GM21360 (cell line): ENCODE data around the gene BSN.

Experiments used
- ATAC-seq: cut with Tn5 transposase; IDR thresholded peaks from one replicate; pipeline ENCODE4 v1.9.1; 2021; ENCODE audit warnings: mild to moderate bottlenecking, moderate library complexity; ENCODE audit not compliant: unreplicated experiment

The BSN gene

DNA sequence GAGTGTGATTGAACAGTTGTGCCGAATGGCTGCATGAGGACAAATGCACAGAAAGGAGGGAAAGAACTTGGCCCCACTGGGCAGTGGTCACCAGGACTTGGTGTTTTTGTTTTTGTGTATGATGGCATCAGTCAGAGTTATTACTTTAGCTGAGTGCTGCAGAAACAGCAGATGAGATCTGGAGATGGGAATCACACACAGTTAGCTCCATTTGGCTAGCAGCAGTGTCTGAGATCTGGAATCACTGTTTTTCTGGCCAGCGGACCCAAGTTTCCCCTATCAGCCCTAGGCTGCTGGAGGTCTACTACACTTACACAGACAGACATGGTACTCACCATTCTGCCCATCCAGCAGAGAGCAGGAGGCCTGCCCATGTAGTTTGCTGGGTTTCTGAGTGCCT lies 74.0 kb downstream of the BSN start:
- no peak for ATAC-seq

DNA sequence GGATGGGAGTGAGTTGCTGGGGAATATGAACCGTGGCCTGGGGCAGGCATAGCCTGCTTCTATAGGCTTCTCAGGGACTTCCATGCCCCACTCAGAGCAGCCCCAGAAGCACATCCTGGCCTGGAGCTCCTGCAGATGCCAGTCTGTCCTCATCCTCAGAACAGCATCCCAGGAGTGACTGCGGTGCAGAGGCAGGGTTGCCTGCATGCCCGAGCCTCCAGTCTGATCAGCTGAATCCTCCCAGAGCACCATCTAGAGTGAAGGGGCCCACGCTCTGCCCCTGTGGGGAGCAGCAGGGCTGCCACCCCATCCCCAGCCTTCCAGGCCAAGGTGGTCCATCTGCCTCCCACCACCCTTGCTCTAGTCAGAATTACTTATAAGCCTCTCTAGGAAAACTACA lies 75.2 kb downstream of the BSN start:
- no peak for ATAC-seq

DNA sequence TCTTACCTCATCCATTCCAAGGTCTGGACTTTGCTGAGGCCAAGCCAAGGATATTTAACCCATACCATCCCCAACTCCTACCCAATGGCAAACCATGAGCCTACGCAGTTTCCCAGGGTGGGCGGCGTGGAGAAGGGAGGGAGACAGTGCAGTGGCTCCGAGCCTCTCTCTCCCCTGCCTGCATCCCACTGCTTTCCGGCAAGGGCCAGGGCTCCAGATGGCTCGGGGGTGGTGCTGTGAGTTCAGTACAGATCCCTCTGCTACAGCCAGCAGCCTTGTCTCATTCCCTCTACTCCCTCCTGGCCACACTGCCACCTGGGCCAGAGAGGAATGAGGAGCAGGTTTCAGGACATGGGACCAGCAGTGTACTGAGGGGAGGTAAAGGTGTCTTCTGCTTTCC lies 75.6 kb downstream of the BSN start:
- no peak for ATAC-seq

DNA sequence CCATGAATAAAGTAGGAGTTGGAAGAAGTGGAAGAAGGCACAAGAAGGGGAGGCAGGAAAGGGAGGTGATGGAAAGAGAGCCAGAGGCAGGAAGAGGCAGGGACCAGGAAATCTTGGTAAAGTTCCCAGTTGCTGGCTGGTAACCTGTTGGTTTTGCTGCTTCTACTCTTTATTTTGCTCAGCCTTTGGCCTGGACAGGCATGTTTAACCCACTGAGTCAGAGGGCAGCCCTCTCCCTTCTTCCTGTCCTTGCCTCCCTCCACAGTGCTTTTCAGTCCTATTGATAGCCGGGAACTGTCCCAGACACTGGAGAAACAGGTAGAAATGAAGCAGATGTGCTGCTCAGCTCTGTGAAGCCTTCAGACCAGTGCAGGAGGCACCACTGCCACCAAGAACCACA lies 76.5 kb downstream of the BSN start:
- no peak for ATAC-seq

DNA sequence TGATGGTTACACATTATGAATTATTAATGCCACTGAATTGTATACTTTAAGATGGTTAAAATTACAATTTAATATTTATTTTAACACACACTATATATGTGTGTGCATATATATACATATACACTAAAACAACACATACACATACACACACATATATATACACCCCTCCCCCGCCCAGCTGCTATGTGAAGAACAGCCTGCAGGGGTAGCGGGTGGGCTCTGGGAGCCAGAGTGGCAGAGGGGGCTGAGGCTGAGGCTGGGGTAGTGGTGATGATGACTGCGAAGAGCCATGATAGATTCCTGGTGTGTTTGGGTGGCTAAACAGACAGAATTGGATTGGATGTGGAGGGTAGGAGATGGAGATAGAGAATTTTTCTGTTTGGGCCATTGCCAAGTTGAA lies 80.5 kb downstream of the BSN start:
- no peak for ATAC-seq

DNA sequence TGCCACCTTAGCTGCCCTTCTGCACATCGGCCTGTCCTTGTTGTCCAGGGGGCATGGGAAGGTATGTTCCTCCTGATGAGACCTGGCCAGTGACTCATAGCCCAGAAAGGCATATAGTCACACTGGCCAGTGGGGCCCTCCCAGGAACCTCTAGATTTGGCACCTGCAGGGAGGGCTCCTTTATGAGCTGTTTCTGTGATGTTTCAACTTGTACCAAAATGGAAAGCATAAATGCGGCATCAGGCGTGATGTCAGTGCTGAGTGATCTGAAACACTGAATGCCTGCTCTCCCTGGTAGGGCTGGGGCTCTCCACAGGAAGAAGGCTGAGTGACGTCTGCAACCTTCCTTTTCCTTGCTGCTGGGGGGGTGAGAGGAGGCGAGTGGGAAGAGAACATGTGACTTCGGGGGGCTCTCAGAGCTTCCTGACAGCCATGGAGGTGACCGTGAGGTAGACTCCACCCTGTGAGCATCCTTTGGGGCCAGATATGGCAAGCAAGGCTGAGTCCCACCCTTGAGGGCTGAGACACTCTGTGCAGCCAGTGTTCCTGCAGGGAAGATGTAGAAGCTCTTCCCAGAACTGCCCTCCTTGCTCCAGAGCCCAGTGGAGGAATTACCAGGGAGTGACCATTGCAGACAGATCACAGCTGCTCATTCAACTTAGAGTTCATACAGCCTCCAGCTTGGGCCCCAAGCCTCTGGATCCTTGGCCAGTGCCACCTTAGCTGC lies 82.8 kb downstream of the BSN start:
- no peak for ATAC-seq

DNA sequence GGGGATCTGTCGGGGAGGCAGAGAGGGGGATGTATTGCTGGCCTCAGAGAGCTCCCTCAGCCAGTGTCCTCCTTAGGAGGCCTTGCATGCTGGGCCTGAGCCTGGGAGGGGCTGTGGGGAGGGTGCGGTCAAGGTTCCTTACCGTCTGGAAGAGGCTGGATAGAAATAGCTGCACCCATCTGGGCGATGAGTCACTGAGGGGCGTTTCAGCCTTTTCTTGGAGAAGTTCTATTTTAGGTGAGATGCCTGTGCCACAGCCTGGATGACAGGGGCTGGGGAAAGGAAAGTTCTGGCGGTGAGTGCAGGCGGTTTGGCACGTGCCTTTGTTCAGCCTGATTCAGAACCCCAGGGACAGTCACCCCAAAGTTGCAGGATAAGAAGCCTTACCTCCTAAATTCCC lies 84.2 kb downstream of the BSN start:
- ATAC-seq, result no peak

DNA sequence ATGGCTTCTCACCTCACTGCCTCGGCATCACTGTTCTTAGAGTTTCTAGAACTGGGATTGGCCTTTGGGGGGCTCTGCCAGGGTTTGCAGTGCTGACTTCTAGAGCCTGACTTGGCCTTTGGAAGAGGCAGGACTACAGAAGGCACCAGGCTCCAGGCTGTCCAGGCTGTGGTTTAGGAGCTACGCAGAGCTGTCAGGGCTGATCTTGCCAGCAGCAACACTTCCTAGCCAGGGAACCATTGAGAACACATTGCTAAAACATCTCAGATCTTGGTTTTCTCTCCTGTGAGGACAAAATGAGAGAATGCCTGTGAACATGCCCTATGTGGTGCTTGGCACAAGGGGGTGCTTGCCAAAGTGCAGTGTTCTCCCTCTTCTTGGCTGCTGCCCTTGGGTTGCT lies 85.3 kb downstream of the BSN start:
- ATAC-seq, result no peak

DNA sequence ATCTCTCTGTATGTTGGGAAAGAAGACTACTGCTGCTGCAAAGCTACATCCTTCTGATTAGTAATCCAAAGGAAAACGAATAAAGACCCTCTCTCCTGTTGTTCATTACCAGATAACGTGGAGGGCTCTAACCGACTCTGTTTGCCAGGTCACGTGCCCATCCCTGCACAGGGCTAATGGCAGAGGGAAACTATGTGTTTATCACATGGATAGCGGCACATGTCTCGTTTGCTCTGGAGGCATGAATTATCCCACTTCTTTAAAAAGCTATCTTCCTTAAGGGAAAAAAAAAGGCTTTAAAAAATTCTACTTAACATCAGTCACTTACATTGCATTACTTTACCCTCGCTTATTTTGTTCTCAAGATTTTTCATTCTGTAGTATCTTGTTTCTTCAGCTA lies 87.0 kb downstream of the BSN start:
- no peak for ATAC-seq

DNA sequence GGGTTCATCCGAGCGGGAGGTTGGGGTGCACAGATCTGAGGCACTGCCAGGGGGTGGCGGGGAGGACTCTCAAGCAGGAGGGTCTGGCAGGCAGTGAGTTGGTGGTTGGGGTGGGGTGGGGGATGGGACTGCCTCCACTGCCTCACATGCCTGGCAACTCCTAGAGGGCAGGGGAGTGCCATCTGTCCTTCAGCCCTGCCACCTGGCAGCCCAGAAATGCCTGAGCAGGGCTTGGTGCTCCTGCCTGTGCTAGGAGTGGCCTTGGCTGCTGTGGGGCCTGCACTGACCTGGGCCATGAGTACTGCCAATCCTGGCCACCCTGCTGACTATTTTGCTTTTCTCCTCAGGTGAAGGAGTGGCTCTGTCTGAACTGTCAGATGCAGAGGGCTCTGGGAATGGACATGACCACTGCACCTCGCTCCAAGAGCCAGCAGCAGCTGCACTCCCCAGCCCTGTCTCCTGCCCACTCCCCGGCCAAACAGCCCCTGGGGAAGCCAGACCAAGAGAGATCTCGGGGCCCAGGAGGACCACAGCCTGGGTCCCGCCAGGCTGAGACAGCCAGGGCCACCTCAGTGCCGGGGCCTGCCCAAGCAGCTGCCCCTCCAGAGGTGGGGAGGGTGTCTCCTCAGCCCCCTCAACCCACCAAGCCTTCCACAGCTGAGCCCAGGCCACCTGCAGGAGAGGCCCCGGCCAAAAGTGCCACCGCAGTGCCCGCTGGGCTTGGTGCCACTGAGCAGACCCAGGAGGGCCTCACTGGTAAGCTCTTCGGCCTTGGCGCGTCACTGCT lies 87.8 kb downstream of the BSN start:
- ATAC-seq, result no peak

DNA sequence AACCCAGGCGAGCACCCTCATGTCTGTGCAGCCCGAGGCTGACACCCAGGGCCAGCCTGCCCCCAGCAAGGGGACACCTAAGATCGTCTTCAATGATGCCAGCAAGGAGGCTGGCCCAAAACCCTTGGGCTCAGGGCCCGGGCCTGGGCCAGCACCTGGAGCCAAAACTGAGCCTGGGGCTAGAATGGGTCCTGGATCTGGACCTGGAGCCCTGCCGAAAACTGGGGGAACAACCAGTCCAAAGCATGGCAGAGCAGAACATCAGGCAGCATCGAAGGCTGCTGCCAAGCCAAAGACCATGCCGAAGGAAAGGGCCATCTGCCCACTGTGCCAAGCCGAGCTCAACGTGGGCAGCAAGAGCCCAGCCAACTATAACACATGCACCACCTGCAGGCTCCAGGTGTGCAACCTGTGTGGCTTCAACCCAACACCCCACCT lies 88.5 kb downstream of the BSN start:
- ATAC-seq, result no peak

DNA sequence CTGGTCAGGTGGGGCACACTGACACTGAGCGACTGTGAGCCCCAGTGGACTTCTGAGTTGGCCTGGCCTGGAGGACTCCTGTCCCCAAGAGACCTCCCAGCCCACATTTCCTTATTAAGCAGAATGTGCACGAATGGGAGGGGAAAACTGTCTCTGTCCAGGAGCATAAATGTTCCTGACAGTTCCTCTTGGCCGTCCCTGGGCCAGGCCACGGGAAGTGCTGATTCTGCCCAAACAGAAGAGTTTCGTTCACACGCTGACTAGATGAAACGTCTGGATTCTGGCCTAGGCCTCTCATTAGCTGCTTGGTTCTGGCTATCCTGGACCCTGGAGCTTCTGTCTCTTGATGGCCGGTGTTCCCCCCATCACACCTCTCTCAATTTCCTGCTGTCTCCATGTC lies 90.4 kb downstream of the BSN start:
- no peak for ATAC-seq

DNA sequence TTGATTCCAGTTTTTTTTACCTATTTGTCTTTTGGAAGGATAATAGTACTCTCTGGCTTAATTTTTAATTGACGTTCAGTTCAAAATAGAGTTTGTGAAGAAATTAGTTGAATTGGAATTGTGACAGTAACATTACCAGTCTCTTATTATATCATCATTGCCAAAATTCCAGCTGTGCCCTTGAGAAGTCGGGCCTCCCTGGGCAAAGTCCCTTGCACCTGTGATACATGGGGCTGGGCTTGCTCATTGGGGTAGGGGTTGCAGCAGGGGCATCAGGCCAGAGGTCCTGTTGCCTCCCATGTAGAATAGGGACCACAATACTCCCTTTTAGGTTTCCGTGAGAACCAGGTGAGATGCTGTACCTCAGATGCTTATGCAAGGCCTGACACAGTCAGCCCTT lies 92.0 kb downstream of the BSN start:
- ATAC-seq, result no peak

DNA sequence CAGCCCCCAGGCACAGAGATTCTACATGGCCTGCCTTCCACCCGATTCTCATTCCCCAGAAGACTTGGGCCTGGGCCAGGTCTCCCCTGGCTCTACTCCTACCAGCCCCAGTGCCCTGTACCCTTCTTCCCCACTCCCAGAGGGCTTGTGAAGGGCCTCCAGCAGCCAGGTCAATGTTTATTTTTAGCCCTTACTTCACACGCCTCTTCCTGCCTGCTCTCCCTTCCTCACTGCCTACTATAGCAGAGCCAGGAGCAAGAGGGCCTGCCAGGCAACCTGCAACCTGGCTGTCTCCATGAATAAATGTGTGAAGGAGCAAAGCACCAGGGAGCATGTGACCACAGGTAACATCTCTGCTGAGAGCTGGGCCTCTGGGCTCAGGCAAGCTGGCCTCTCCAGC lies 93.5 kb downstream of the BSN start:
- ATAC-seq, result no peak

DNA sequence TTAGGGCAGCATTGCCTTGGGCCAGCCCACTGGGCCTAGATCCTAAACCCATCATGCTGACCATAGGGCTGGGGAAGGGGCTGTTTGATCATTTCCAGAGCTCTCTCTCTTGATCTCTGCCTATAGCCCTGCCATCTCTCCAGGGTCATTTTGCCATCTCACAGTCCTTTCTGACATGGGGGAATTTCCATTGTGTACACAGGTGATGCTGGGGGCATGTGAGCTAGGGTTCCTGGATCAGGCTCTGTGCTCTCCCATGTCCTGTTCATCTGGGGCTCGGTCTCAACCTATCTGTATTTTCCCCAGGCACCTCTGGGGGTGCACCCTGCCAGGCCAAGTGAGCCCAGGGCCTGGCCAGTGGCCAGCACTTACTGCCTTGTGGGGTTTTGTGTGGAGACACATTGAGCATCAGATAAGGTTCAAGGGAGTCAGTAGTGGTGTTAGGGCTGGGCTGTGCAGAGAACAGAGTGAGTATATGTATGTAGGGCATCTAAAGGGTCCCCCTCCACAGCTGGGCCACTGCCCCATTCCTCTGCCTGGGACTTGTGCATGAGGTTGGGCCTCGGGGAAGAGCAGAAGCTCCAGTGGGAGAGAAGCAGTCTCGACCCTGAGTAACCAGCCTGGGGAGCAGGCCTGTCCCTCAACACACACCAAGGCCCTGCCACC lies 94.2 kb downstream of the BSN start:
- no peak for ATAC-seq

DNA sequence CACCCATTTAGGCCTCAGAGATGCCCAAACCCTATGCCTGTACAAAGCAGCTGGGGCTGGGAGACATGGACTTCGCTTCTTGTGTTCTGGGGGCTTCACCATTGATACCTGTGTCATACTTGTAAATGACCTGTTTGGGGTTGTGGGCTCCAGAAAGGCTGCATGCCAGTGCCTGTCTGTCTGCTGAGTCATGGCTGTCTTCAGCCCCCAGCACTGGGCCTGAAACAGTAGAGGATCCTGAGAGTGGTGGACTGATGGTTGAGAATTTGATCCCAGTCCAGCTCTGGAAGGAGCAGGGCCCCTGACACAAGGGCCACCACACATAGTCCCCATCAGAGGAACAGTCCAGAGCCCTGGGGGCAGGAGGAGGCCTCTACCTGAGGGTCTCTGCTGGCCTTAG lies 95.3 kb downstream of the BSN start:
- ATAC-seq, result no peak

DNA sequence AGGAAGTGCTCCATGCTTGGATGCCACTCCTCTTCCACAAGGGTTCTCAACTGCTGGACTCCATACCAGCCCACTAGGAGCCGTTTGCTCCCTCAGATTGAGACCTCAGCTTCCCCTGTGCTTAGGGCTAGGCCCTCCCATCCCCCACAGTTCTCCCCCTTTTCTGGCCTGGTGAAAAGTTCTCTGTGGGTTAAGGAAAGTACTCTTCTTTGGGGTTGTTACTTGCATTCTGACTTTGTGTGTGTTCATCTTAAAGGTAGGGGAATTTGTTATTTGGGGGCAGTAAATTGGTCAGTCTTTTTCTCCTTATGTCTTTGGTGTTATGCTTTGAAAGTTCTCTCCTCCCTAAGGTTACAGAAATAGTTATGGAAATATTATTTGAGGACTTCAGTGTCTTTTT lies 95.9 kb downstream of the BSN start:
- no peak for ATAC-seq

DNA sequence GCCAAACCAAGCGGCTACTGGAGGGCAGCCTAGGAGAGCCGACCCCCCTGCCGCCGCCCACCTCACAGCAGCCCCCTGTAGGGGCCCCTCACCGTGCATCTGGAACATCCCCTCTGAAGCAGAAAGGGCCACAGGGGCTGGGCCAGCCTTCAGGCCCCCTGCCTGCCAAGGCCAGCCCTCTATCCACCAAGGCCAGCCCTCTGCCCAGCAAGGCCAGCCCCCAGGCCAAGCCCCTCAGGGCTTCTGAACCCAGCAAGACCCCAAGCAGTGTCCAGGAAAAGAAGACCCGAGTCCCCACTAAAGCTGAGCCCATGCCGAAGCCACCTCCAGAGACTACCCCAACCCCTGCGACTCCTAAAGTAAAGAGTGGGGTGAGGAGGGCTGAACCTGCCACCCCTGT lies 96.4 kb downstream of the BSN start:
- no peak for ATAC-seq

DNA sequence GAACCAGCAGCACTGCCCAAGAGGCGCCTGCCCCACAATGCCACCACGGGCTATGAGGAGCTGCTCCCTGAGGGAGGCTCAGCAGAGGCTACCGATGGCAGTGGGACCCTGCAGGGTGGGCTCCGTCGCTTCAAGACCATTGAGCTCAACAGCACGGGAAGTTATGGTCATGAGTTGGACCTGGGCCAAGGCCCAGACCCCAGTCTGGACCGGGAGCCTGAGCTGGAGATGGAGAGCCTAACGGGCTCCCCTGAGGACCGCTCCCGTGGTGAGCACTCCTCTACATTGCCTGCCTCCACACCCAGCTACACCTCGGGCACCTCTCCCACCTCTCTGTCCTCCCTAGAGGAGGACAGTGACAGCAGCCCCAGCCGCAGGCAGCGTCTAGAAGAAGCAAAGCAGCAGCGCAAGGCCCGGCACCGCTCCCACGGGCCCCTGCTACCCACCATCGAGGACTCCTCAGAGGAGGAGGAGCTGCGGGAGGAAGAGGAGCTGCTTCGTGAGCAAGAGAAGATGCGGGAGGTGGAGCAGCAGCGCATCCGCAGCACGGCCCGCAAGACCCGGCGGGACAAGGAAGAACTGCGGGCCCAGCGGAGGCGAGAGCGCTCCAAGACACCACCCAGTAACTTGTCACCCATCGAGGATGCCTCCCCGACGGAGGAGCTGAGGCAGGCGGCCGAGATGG lies 98.1 kb downstream of the BSN start:
- ATAC-seq, result no peak

DNA sequence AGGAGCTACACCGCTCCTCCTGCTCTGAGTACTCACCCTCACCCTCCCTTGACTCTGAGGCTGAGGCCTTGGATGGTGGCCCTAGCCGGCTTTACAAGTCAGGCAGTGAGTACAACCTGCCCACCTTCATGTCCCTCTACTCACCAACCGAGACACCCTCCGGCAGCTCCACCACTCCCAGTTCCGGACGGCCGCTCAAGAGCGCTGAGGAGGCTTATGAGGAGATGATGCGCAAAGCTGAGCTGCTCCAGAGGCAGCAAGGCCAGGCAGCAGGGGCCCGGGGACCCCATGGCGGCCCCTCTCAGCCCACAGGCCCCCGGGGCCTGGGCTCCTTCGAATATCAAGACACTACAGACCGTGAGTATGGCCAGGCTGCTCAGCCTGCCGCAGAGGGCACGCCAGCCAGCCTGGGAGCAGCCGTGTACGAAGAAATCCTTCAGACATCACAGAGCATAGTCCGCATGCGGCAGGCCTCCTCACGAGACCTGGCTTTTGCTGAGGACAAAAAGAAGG lies 98.7 kb downstream of the BSN start:
- ATAC-seq, result no peak

DNA sequence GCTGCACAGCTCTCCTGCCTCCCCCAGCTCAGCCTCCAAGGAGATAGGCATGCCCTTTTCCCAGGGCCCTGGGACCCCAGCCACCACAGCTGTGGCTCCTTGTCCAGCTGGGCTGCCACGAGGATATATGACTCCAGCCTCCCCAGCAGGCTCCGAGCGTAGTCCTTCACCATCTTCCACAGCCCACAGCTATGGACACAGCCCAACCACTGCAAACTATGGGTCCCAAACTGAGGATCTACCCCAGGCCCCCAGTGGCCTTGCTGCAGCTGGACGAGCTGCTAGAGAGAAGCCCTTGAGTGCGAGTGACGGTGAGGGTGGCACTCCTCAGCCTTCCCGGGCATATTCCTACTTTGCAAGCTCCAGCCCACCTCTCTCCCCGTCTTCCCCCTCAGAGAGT lies 99.3 kb downstream of the BSN start:
- ATAC-seq, result no peak
